GM19238 (cell line): ENCODE results near the gene AEBP2.
"Not testable (repeated sequence)": the region's sequence is repeated elsewhere in the genome, so short reads cannot be mapped to it uniquely, and the experiment has no call there.

ENCODE experiments used
- DNase-seq: peaks from one replicate; pipeline ENCODE4 v3.0.0; 2011; ENCODE audit warnings: low spot score; ENCODE audit not compliant: insufficient read length

The AEBP2 gene, protein sequence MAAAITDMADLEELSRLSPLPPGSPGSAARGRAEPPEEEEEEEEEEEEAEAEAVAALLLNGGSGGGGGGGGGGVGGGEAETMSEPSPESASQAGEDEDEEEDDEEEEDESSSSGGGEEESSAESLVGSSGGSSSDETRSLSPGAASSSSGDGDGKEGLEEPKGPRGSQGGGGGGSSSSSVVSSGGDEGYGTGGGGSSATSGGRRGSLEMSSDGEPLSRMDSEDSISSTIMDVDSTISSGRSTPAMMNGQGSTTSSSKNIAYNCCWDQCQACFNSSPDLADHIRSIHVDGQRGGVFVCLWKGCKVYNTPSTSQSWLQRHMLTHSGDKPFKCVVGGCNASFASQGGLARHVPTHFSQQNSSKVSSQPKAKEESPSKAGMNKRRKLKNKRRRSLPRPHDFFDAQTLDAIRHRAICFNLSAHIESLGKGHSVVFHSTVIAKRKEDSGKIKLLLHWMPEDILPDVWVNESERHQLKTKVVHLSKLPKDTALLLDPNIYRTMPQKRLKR

DNA sequence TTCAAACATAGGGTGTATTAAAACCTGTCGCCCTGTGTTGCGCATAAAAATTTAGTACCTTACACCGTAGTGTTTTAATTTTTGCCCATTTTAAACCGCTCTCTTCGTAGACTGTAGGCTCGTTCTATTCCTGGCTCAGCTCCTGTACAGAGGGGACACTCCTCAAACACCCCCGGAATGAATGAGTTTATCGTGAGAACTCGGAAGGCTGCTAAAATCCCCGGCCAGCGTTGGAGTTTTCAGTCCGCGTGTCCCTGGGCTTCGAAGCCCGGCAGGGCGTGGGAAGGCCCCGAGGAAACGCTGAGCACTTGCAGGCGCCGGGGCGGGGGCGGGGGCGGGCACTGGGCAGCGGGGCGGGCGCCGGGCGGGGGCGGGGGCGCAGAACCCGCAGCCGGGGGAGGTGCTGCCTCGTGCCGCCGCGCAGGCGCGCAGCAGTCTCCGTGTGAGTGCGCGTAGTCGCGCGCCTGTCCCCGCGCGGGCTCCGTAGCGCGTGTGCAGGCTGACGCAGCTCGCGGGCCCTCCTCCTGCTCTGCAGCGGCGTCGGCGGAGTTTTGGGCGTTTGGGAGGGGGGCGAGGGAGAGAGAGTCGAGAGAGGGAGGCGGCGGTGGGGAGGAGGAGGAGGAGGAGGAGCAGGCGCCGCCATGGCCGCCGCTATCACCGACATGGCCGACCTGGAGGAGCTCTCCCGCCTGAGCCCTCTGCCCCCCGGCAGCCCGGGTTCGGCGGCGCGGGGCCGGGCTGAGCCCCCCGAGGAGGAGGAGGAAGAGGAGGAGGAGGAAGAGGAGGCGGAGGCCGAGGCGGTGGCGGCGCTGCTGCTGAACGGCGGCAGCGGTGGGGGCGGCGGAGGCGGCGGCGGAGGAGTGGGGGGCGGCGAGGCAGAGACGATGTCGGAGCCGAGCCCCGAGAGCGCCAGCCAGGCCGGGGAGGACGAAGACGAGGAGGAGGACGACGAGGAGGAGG lies at the start of gene AEBP2:
Gene AEBP2 (plus strand): TSS at position 434 of the 960 bp plus-strand sequence. CDS start 208 bp downstream, at position 642.
- peak; percentile 87 for DNase-seq

DNA sequence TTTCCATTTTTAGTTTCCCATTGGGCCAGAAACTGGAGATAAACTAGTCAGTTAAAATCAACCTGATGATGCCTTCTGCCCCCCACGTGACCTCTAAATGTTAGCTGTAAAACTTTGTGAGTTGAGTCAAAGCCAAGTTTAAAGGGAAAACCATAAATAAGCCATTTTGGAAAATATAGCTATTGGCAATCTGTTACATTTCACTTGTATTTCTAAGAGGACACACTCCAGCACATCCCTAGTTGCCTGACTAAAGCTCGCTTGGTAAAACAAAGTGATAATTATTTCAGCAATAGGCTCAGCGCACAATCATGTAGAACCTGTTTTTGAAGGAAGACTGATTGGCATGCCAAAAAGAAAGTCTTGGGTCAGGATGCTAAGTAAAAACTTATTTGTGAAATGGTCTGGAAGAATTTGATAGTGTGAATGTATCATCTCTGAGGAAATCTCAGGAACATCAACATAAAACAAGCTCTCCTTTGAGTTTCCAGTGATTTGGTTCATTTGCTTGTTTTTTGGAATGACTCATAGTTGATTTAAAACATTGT lies 49.2 kb upstream of the AEBP2 start:
- no peak for DNase-seq

DNA sequence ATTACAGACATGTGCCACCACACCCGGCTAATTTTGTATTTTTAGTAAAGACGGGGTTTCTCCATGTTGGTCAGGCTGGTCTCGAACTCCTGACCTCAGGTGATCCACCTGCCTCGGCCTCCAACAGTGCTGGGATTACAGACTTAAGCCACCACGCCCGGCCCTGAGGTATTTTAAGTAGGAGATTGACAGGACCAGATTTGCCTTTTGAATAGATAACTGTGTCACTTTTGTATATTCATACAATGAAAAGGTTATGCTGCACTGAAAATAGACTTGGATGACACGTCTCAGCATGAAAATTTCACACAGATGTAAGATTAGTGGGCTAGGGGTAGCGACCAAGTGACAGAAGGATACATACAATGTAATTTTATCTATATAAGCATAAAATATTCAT lies 46.6 kb upstream of the AEBP2 start:
- DNase-seq, result not testable (repeated sequence)

DNA sequence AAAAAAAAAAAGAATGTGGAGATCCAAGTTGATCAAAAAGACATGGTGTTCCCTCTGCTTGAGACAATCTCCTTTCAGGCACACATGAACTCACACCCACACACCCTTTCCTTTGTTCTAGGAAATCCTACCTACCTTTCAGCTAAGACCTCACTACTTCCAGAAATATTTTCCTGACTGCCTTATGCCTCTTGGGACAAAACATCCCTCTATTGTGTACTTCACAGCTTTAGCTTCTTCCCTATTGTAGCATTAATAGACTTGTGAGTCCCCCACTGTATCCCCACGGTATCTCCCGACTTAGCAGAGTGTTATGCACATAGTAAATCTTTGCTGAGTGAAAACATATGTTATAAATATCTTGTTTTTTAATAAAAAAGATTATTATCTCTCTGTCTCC lies 44.9 kb upstream of the AEBP2 start:
- DNase-seq, result no peak

DNA sequence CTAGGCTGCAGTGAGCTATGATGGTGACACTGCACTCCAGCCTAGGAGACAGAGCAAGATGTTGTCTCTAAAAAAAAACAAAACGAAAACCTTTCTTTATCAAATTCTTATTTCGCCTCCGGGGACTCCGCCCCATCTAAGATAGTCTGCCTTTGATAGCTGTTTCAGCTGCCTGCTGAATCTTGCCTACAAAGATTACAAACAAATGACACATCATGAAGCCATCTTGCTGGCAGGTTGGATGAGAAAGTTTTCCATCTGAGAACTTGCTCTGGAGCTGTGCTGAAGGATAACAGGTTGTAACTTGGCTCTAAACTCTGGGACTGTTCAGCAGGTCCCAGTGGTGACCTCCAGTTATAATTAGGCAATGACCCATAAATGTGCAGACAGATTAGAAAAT lies 41.8 kb upstream of the AEBP2 start:
- DNase-seq, result no peak

DNA sequence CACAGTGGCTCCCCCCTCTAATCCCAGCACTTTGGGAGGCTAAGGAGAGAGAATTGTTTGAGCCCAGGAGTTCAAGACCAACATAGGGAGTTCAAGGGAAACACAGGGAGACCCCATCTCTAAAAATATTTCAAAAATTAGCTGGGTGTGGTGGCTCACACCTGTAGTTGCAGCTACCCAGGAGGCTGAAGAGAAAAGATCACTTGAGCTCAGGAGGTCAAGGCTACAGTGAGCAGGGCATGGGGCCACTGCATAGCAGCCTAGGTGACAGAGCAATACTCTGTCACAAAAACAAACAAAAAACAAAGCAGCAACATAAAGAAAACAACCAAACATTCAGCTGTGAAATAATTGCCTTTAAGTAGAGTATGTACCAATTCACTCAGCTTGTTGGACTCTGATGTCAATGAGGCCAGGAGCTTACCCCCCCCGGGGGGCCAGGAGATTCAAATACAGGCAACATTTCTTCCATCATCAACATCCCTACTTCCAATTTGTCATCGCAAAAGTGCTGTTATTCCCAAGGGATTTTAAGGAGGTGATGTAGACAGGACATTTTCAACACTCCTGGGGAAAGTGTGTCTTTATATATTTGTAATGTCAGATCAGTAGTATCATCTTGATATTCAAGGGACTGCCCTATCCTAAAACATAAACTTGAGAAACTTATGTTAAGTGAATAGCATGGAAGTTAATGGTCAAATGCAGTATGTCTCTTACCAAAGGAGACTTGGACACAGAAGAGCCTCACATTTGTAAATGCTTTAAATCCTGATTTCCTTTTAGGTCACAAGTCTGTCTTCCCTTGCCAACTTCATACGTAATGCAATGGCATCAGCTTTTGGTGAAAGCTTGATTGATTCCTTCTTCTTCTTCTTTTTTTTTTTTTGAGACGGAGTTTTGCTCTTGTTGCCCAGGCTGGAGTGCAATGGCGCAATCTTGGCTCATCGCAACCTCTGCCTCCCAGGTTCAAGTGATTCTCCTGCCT lies 40.6 kb upstream of the AEBP2 start:
- no peak for DNase-seq

DNA sequence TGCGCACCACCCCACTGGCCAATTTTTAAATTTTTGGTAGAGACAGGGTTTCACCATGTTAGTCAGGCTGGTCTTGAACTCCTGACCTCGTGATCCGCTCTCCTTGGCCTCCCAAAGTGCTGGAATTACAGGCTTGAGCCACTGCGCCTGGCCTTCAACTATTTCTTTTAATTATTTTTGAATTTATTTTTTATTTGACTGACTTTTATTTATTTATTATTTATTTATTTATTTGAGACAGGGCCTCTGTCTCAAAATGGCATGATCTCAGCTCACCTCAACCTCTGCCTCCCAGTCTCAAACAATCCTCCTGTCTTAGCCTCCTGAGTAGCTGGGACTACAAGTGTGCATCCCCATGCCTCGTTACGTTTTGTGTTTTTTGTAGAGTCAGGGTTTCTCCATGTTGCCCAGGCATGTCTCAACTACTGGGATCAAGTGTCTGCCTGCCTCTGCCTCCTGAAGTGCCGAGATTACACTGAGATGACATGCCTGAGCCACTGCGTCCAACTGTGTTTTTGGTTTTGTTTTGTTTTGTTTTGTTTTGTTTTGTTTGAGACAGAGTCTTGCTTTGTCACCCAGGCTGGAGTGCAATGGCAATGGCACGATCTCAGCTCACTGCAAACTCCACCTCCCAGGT lies 38.5 kb upstream of the AEBP2 start:
- DNase-seq, result not testable (repeated sequence)

DNA sequence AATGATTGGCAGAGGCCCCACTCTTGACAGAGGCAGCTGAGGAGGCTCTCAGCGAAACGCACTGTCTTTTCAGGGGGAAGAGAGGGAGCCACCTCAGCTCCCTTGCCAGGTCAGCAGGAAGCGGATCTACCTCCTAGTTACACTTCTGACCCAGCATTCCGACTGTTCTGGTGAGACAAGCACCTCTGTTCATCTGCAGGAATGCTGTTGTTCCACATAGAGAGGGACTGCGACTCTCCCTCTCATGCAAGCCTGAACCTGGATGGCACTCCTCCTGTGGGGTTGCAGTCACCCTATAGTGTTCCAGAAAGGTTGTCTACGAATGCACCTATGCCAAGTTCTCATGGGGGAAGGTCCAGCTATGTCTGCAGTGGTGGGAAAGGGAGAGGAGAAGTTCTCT lies 37.1 kb upstream of the AEBP2 start:
- no peak for DNase-seq

DNA sequence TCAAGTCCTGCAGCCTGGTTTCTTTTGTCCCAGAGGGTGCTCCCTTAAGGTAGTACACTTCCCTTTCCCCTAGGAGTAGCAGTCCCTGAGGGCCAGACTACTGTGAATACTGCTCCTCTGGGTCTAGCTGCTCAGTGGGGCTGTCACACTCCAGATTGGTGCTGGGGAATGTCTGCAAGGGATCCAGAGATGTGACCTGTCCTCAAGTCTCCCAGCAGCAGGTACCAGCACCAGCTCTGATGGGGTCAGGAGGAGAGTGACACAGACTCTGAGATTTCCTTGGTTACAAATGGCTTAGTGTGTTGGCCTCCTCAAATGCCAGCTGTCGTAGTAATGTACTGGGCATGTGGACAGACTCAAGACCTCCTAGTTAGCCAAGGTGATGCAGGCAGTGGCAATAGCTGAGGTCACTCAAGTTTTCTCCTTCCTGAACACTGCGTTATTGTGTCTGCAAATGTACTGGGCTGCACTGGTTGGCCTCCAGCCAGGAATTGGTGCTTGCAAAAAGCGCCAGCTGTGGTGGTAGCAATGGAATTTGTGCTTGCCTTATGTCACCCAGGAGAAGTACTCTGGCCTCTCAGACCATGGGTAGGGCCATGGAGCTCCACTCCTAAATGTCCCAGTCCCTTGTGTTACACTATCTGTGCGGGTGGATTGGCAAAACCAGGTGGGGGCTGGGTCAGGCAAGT lies 36.4 kb upstream of the AEBP2 start:
- no peak for DNase-seq

DNA sequence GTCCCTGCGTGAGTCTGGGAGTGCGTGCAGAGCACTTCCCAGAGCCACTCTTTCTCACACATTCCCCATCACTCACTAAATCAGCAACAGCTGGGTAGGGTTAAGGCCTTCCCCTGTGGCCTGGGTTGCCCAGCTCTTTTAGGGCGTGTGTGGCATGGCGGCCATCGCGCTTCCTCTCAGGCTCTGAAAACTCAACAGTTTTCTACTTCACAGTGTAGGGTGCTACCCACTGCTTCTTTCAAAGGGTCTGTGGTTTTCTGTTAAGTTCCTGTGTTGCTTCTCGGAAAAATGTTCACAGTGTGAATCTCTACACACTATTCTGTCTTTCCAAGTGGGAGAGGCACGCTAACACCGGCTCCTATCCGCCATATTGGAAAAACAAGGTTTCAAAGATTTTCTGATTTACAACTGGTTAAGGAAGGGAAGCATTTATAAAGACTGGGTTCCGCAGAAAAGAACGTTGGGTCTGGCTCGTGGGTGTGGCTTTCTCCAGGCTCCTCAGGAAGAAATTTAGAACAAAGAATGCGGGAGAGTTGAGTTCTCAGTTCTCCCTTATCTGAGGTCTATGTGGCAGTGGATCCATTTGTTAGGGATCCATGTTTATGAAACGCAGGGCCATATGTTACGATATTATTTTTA lies 34.9 kb upstream of the AEBP2 start:
- DNase-seq, result no peak

DNA sequence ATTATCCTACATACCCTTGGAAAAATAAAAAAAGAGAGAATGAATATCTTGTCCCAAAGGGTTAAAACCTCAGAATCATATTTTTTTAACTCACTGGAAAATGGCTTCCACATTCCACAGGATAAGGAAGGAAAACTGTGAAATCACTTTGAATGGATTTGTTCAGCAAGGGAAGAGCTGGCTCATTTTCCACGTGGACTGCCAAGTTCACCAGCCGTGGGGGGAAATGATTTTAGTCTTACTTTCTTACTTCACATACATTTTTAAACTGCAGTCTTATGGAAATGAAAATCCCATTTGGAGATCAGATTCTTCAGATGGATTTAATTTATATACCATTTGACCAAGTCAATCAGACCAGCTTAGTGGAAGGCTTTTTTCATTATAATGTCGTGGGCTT lies 29.9 kb upstream of the AEBP2 start:
- no peak for DNase-seq

DNA sequence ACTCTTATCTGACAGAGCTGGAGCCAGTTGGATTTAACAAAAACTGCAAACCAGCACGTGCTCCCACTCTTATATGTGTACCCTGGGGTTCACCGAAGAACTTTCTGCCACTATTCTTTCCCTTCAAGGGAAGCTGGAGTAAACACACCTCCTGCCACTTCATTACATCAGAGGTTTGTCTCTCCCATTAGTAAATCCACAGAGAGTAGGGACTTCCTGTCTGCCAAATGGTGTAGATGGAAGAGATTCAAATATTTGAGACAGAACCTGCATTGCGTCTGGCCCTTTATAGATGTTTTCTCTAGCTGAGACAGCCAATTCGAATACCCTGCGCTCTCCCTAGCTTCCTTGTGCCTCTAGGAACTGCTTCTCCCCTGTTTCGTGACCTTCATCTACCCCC lies 29.1 kb upstream of the AEBP2 start:
- DNase-seq, result no peak

DNA sequence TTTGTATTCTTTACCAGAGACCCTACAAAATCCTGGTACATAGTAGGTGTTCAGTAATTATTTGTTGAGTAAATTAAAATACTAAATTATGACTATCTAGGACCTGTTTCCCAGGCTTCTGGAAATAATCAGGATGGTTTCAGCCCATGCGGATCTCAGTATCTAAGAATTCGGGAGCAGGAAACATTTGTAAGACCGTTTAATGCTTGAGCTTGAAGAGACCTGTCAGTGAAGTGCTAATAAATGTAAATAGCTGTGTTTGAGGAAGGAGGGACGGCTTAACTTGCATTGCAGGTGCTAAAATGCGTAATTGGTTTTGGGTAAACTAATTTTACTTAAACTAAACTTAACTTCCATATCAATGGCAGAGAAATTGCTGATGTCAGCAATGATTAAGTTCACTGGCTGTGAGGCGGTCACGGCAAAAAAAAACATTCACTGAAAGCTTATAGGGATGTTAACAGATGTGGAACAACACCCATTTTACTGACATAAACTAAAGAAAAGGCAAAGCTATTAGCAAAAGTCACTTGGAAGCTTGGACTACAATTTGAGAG lies 28.6 kb upstream of the AEBP2 start:
- DNase-seq, result no peak

DNA sequence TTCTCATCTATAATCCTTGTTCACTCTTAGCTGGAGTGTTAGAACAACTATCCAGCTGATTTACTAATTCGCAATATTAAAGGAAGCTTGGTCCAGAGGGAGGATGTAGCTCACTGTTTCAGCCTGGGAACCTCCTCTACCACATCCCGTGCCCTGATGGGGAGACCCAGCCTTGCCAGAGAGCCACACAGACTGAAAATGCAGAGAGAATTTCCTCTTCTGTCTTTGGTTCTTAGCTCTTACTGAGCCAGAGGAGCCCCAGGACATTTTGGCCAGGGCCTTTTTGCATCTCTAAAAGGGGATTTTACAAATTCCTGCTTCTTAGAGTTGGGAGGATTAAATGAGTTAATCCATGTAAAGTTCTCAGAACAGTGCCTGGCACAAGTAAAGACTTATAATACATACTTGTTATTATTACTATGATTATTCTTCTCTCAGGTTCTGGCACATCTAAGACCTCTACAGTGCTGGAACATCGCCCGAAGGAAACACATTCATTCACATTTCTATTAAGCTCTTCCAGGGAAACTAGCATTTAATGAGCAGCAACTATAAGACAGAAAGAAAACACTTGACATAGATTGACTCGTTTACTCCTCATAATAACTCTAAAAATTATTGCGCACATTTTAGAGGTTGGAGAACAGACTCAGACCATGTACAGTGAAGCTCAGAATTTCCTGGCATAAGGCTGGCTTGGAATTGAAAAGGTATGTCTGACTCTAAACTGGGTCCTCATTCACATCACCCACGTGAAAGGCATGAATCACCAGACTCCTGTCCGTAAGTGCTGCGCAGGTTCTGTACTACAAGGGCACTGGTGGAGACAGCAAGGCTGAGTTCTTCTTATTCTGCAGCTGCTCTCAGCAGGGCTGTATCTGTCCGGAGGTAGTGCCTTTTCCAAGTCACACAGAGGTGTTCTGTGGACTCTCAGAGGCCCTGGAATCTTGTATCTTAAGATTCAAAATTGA lies 27.8 kb upstream of the AEBP2 start:
- no peak for DNase-seq

DNA sequence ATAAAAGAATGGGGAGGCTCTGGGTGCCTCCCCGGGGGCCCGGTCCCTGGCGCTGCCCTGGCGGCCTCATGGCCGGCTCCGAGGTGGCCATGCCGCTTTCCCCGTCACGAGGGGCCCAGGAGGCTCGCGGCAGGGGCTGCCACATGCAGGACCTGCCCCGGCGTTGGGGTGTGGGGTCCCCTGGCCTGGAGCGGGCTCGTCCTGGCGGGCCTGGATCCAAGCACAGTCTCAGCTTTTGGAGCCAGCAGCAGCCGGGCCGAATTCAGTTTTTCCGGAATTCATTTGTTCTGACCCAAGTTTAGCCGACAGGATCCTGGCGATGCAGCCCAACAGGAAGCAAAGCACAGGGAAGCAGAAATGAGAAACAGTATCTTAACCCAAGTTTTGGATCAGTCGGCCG lies 26.4 kb upstream of the AEBP2 start:
- DNase-seq, result no peak

DNA sequence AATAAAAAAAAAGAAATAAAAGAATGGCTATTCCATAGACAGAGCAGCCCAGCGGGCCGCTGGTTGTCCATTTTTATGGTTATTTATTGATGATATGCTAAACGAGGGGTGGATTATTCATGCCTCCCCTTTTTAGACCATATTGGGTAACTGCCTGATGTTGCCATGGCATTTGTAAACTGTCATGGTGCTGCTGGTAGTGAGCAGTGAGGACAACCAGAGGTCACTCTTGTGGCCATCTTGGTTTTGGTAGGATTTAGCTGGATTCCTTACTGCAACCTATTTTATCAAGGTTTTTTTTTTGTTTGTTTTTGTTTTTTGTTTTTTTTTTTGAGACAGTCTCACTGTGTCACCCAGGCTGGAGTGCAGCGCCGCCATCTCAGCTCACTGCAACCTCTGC lies 25.7 kb upstream of the AEBP2 start:
- not testable (repeated sequence) for DNase-seq

DNA sequence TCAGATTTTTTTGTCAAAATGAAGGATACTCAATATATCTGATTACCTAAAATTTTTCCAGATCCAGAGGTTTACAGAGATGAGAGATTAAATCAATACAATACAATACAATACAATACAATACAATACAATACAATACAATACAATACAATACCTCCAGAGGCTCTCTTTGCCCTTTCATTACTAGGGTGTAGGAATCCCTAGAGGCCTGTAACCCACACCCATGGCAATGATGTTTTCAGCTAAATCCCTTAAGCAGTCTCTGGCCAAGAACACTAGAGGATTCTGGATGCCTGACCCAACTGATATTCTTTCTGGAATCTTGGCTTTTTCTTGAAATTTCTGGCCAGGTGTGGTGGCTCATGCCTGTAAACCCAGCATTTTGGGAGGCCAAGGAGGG lies 23.7 kb upstream of the AEBP2 start:
- DNase-seq, result no peak

DNA sequence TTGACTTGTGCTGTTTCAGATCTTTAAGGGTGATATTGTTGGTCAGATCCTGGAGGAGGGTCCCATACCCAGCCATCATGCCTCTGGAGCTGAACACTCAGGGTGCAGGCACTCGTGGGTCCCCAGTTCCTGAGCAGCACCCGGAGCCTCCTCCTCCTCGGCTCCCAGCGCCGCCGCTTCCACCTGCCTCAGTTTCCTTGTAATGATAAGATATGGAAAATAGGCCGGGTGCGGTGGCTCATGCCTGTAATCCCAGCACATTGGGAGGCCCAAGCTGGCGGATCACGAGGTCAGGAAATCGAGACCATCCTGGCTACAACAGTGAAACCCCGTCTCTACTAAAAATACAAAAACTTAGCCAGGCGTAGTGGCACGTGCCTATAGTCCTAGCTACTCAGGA lies 20.2 kb upstream of the AEBP2 start:
- DNase-seq, result no peak
